NCI-H345 treated with DMSO at 0.1 percent for 48 hours (cell line): ENCODE measurements around the gene CEACAM1.
"Not testable (repeated sequence)": the region's sequence is repeated elsewhere in the genome, so short reads cannot be mapped to it uniquely, and the experiment has no call there.

Experiments used
- DNase-seq: peaks from one replicate; lab custom pipeline; 2025; ENCODE audit not compliant: unreplicated experiment; lab: John Stamatoyannopoulos, UW

CEACAM1 gene

GRCh38 chr19:42528354-42529247 is at the start of gene CEACAM1:
Gene CEACAM1 (minus strand): TSS chr19:42528481. CDS start chr19:42528374, 107 bp downstream.
- DNase-seq: no peak

- no peak for DNase-seq
Observed at GRCh38 chr19:42577016-42577415, 48.7 kb upstream of the CEACAM1 start.

GRCh38 chr19:42576241-42576640 is 48.0 kb upstream of the CEACAM1 start:
- no peak for DNase-seq

GRCh38 chr19:42573642-42574041 is 45.4 kb upstream of the CEACAM1 start:
- no peak for DNase-seq

GRCh38 chr19:42571116-42571515 is 42.8 kb upstream of the CEACAM1 start:
- DNase-seq: no peak

- no peak for DNase-seq
Observed at GRCh38 chr19:42569193-42569592, 40.9 kb upstream of the CEACAM1 start.

GRCh38 chr19:42568006-42568405 is 39.7 kb upstream of the CEACAM1 start:
- DNase-seq: no peak

GRCh38 chr19:42567567-42567966 is 39.3 kb upstream of the CEACAM1 start:
- no peak for DNase-seq

GRCh38 chr19:42563352-42564210 is 35.3 kb upstream of the CEACAM1 start:
- DNase-seq: peak; percentile 7

GRCh38 chr19:42561512-42561911 is 33.2 kb upstream of the CEACAM1 start:
- no peak for DNase-seq

GRCh38 chr19:42560731-42561130 is 32.5 kb upstream of the CEACAM1 start:
- no peak for DNase-seq

- no peak for DNase-seq
Observed at GRCh38 chr19:42558450-42559150, 30.3 kb upstream of the CEACAM1 start.

- not testable (repeated sequence) for DNase-seq
Observed at GRCh38 chr19:42557386-42557871, 29.1 kb upstream of the CEACAM1 start.

GRCh38 chr19:42555801-42556200 is 27.5 kb upstream of the CEACAM1 start:
- no peak for DNase-seq

GRCh38 chr19:42555317-42555716 is 27.0 kb upstream of the CEACAM1 start:
- DNase-seq: no peak

GRCh38 chr19:42554046-42554575 is 25.8 kb upstream of the CEACAM1 start:
- no peak for DNase-seq

GRCh38 chr19:42553292-42554045 is 25.2 kb upstream of the CEACAM1 start:
- no peak for DNase-seq

- DNase-seq: no peak
Observed at GRCh38 chr19:42552086-42553065, 24.1 kb upstream of the CEACAM1 start.

- DNase-seq: not testable (repeated sequence)
Observed at GRCh38 chr19:42550521-42550920, 22.2 kb upstream of the CEACAM1 start.
